GM18505 (cell line): ENCODE measurements around the gene TEX22.

Source experiments
- ATAC-seq: cut with Tn5 transposase; IDR thresholded peaks from one replicate; pipeline ENCODE4 v1.9.1; 2021; ENCODE audit not compliant: unreplicated experiment
- POLR2A ChIP-seq: IDR thresholded peaks from 4 replicates; pipeline ENCODE4 v1.6.1; 2011; ENCODE audit warnings: borderline replicate concordance; ENCODE audit not compliant: insufficient read depth, insufficient read length; ENCODE audit errors: extremely low read depth

Gene TEX22

DNA sequence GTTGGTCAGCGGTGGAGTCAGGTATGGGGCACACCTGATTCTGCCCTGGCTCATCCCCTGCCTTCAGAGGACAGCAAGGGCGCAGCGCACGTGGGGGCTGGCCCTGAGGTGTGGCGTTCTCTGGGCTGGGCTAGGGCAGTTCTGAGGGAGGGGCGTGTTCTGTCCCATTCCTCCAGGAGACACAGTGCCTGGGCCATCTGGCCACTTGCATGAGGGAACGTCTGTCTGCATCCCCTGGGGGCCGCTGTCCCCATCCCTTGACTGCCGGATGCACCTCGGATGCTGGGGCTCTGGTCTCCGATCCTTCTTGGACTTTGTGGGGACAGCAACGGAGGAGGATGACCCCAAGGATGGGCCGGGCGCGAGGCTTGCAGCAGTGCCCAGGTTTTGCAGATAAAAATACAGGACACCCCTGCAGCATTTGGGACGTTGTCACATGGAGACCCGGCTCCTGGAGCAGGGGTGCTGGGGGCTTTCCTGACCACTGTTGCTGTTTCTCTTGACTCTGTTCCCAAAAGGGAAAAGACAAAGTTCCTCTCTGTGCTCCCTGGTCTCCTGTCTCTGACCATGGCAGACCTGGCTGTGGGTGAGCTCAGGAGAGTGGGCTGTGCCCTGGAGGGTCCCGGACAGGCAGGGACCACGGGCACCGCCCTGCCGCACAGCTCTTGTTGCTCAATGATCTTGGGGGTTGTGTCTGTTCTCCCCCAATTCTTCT lies 28.2 kb downstream of the TEX22 start:
- no peak for TF ChIP-seq POLR2A
- ATAC-seq = no peak

- no peak for ATAC-seq
- TF ChIP-seq POLR2A = no peak
These were observed 29.1 kb downstream of the TEX22 start for GRCh38 chr14:105427412-105427811.

GRCh38 chr14:105427936-105428485 lies 29.7 kb downstream of the TEX22 start:
- no peak for TF ChIP-seq POLR2A
- no peak for ATAC-seq

DNA sequence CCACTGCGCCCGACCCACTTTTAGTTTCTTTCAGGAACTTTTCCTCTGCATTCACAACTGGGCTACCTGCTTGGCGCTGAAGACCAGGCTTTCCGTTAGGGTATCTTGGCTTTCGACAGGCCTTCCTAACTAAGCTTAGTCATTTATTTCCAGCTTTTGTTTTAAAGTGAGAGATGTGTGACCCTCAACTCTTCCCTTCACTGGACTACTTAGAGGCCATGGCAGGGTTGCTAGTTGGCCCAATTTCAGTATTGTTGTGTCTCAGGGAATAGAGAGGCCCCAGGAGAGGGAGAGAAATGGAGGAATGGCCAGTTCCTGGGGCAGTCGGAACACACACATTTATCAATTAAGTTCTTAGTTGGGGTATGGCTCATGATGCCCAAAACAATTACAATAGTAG lies 31.7 kb downstream of the TEX22 start:
- no peak for ATAC-seq
- no peak for TF ChIP-seq POLR2A

DNA sequence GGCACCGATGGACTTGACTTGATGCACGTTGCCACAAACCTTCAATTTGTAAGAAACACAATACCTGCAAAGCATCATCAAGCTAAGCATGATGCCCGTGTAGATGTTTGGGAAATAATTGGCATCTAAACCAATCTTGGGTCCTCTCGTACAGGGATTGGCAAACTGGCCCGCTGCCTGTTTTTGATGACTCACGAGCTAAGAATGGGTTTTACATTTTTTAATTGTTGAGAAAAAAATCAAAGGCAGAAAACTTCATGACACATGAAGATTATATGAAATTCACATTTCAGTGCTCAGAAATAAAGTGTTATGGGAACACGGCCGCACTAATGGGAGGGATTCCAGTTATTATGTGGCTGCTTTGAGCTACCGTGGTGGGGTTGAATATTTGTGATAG lies 32.2 kb downstream of the TEX22 start:
- no peak for ATAC-seq
- no peak for TF ChIP-seq POLR2A

DNA sequence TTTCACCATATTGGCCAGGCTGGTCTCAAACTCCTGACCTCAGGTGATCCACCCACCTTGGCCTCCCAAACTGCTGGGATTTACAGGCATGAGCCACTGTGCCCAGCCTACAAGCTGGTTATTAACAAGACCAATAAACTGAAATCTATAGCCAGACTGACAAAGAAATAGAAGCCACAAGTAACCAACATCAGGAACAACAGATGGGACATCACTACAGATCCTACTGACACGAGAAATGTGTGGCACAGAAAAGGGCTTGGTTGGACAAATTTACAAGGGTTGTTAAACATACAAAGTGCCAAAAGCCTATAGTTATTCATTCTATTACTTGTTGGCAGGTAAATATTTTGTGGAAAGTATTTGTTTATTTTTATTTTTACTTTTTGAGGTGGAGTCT lies 32.9 kb downstream of the TEX22 start:
- no peak for TF ChIP-seq POLR2A
- ATAC-seq = no peak

- no peak for ATAC-seq
- TF ChIP-seq POLR2A = no peak
These were observed 34.3 kb downstream of the TEX22 start for GRCh38 chr14:105432657-105433056.

DNA sequence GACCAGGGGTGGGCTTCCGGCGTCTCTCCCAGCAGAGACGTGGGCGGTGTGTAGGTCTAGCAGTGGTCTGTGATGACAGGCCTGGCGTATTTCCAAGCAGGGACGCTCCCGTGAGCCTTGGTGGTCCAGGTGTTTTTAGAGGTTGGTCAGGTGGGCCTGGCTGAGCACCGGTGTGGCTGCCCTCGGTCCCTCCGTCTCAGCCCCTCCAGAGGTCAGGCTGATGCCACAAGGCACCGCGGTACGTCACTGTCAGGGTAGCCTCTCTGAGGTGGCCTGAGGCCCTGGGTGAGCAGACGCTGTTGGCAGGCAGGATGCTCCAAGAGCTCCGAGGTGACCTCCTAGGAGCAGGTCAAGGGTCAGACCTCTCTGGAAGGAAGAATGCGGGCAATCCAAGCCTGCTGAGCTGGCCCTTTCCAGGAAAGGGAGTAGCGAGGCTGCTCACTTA lies 34.8 kb downstream of the TEX22 start:
- TF ChIP-seq POLR2A = no peak
- ATAC-seq = no peak

DNA sequence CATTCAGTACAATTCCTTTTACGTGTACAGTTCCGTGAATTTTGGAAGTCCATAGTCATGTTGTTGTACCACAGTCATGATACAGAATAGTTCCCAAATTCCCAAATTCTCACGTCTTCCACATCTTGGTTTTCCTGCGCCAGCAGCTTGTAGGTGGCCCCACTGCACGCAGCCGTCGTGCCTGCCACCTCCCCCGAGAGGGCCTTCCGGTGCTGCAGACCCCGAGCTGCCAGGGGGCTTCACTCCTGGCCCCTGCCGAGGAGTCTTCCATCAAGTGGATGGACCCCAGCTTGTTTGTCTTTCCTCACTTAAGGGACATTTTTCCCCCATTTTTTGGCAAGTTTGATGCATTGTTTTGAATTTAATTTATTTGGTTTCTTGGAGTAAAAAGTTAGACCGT lies 38.1 kb downstream of the TEX22 start:
- no peak for ATAC-seq
- no peak for TF ChIP-seq POLR2A

DNA sequence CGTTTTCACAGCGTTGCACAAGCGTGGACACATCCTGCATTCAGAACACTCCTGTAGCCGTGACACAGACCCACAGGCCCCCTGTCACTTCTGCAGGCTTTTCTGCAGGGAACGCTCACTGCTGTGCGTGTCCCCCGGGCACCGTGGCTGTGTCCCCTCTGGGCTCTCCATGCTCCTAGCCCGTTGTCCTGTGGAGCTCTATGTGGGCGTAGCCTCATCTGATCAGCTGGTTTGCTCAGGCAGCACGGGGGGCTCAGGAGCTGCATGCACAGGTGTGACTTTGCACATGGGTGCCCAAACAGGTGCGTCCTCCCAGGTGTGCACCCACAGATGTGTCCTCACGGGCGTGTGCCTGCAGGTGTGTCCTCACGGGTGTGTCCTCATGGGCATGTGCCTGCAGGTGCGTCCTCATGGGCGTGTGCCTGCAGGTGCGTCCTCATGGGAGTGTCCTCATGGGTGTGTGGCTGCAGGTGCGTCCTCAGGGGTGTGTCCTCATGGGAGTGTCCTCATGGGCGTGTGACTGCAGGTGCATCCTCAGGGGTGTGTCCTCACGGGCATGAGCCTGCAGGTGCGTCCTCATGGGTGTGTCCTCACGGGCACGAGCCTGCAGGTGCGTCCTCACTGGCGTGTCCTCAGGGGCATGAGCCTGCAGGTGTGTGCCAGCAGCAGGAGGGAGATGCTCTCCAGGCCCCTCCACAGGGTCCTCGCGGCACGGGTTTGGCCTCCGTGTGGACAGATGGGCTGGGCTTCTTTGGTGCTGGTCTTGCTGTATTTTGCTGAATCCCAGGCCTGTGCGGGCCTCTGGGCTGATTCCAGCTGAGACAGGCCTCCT lies 38.8 kb downstream of the TEX22 start:
- no peak for ATAC-seq
- TF ChIP-seq POLR2A = no peak

GRCh38 chr14:105437723-105438500 lies 39.6 kb downstream of the TEX22 start:
- ATAC-seq = no peak
- TF ChIP-seq POLR2A = no peak

- no peak for TF ChIP-seq POLR2A
- ATAC-seq = no peak
These were observed 40.8 kb downstream of the TEX22 start for GRCh38 chr14:105439179-105439578.
